SU-DHL-6 (cell line): ENCODE measurements around the gene DNAJB2.
A peak's percentile ranks its signal among the peaks of the same experiment; 100 is the strongest.

Source experiments
- H2AFZ ChIP-seq: fragments of 200-600 bp; sonication (generic); 2 replicates; pipeline ENCODE4 v1.6.1; 2014; ENCODE audit warnings: low read depth, mild to moderate bottlenecking, moderate library complexity, mixed read lengths, antibody characterized with exemption, low read length; ENCODE audit not compliant: severe bottlenecking
- H3F3A ChIP-seq: fragments of 200-600 bp; shearing (Covaris generic); 2 replicates; pipeline ENCODE4 v1.6.0; 2016; ENCODE audit warnings: antibody characterized with exemption, mild to moderate bottlenecking; ENCODE audit not compliant: insufficient read depth
- H3K27ac ChIP-seq: fragments of 200-600 bp; sonication (generic); 2 replicates; pipeline ENCODE4 v1.5.1; 2016; ENCODE audit warnings: low read depth, mild to moderate bottlenecking, low read length, moderate library complexity, mixed read lengths
- H3K27me3 ChIP-seq: fragments of 200-600 bp; sonication (generic), shearing (Covaris generic); 2 replicates; pipeline ENCODE4 v1.6.0; 2014; ENCODE audit warnings: mild to moderate bottlenecking, low read length
- H3K36me3 ChIP-seq: fragments of 200-600 bp; sonication (generic); 2 replicates; pipeline ENCODE4 v1.6.1; 2014; ENCODE audit warnings: mild to moderate bottlenecking, low read length, mixed read lengths
- H3K4me2 ChIP-seq: fragments of 300-600, 200-600 bp; shearing (Covaris generic), sonication (generic); 2 replicates; pipeline ENCODE4 v1.6.0; 2014; ENCODE audit warnings: low read length, low read depth, mild to moderate bottlenecking; ENCODE audit not compliant: poor library complexity, severe bottlenecking
- H3K4me3 ChIP-seq: fragments of 200-600 bp; sonication (generic); 2 replicates; pipeline ENCODE4 v1.5.1; 2014; ENCODE audit warnings: antibody characterized with exemption, low read length, mild to moderate bottlenecking, mixed read lengths; ENCODE audit not compliant: insufficient read depth, poor library complexity, severe bottlenecking
- H3K79me2 ChIP-seq: fragments of 200-600 bp; sonication (generic); 2 replicates; pipeline ENCODE4 v1.6.1; 2014; ENCODE audit warnings: mild to moderate bottlenecking, low read length, moderate library complexity; ENCODE audit not compliant: insufficient read depth
- H3K9ac ChIP-seq: fragments of 200-600 bp; sonication (generic); 2 replicates; pipeline ENCODE4 v1.7.0; 2014; ENCODE audit warnings: mild to moderate bottlenecking, low read length
- H3K9me2 ChIP-seq: fragments of 200-600 bp; sonication (generic); replicated peaks from 2 replicates; pipeline ENCODE4 v1.6.1; 2014; ENCODE audit warnings: low read length; ENCODE audit not compliant: insufficient read depth
- H3K9me3 ChIP-seq: fragments of 200-600 bp; sonication (generic); 2 replicates; pipeline ENCODE4 v1.6.1; 2014; ENCODE audit warnings: low read length, mixed read lengths; ENCODE audit not compliant: insufficient read depth
- H4K20me1 ChIP-seq: fragments of 200-600 bp; sonication (generic); 2 replicates; pipeline ENCODE4 v1.6.1; 2014; ENCODE audit warnings: low read depth, mild to moderate bottlenecking, antibody characterized with exemption, low read length, moderate library complexity, mixed read lengths
- EZH2phosphoT487 ChIP-seq: fragments of 200-600 bp; sonication (generic), shearing (Covaris generic); conservative IDR thresholded peaks from 2 replicates; pipeline ENCODE4 v1.6.1; 2018; ENCODE audit warnings: mild to moderate bottlenecking, antibody characterized with exemption, low read length, moderate library complexity, mixed read lengths
- TF ChIP-seq, protein P1 (sequence below): fragments of 200-600 bp; sonication (generic); IDR thresholded peaks from one replicate; pipeline ENCODE4 v1.5.1; 2017; ENCODE audit warnings: antibody characterized with exemption, mild to moderate bottlenecking, low read length, moderate library complexity; ENCODE audit not compliant: insufficient read depth, poor library complexity, severe bottlenecking

Gene DNAJB2

DNA sequence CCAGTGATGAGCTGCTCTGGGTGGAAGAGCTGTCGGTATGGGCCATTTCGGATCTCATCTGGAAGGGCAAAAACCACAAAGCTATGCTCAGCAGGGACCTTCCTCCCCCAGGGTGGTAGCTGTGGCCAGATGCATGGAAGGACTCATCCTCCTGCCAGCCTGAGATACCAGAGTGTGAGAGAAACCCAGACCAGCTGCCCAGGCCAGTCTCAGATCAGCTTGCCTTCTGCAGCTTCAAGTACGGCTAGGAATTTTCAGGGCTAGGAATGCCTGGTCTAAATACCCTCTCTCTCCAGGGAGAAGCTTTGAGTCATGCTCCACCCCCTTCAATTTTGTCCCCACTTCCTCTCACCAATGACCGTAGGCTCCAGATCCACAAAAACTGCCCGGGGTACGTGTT is 27.5 kb upstream of the DNAJB2 start:
- no peak overlapping the region for H2AFZ ChIP-seq
- peak overlapping the region; percentile 70 for H3K4me2 ChIP-seq
- no peak overlapping the region for H3K27ac ChIP-seq

GRCh38 chr2:219252084-219252483 is 27.1 kb upstream of the DNAJB2 start:
- peak overlapping the region; percentile 70 for H3K4me2 ChIP-seq
- TF ChIP-seq, protein P1, sequence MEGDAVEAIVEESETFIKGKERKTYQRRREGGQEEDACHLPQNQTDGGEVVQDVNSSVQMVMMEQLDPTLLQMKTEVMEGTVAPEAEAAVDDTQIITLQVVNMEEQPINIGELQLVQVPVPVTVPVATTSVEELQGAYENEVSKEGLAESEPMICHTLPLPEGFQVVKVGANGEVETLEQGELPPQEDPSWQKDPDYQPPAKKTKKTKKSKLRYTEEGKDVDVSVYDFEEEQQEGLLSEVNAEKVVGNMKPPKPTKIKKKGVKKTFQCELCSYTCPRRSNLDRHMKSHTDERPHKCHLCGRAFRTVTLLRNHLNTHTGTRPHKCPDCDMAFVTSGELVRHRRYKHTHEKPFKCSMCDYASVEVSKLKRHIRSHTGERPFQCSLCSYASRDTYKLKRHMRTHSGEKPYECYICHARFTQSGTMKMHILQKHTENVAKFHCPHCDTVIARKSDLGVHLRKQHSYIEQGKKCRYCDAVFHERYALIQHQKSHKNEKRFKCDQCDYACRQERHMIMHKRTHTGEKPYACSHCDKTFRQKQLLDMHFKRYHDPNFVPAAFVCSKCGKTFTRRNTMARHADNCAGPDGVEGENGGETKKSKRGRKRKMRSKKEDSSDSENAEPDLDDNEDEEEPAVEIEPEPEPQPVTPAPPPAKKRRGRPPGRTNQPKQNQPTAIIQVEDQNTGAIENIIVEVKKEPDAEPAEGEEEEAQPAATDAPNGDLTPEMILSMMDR: no peak
- no peak for TF ChIP-seq EZH2phosphoT487
- peaks cover 8% of the 10 kb centered on the region for H3F3A ChIP-seq
- H3K79me2 ChIP-seq: peaks cover 20% of the 10 kb centered on the region; the same call in 1 of the 2 replicates
- peak overlapping the region; percentile 63 for H3K4me3 ChIP-seq
- H3K36me3 ChIP-seq: no peaks in the 10 kb centered on the region
- H3K27ac ChIP-seq: peak overlapping the region; percentile 70; the same call in 1 of the 2 replicates
- no peaks in the 10 kb centered on the region for H4K20me1 ChIP-seq
- H3K27me3 ChIP-seq: no peaks in the 10 kb centered on the region
- H3K9me2 ChIP-seq: no peaks in the 10 kb centered on the region
- H3K9ac ChIP-seq: peak overlapping the region; percentile 72
- no peak overlapping the region for H2AFZ ChIP-seq
- H3K9me3 ChIP-seq: no peaks in the 10 kb centered on the region

More for the DNA sequence above, 27.5 kb upstream of the DNAJB2 start:
- Histone ChIP-seq H3K36me3 (no peaks in the 10 kb centered on the region), H3K9ac (no peak overlapping the region), H4K20me1 (no peaks in the 10 kb centered on the region), H3K9me3 (no peaks in the 10 kb centered on the region), H3K27me3 (no peaks in the 10 kb centered on the region), H3F3A (peaks cover 8% of the 10 kb centered on the region), H3K9me2 (no peaks in the 10 kb centered on the region), H3K4me3 (no peak overlapping the region), H3K79me2 (peaks cover 20% of the 10 kb centered on the region; the same call in 1 of the 2 replicates)
- TF ChIP-seq, protein P1: no peak
- no peak for TF ChIP-seq EZH2phosphoT487

DNA sequence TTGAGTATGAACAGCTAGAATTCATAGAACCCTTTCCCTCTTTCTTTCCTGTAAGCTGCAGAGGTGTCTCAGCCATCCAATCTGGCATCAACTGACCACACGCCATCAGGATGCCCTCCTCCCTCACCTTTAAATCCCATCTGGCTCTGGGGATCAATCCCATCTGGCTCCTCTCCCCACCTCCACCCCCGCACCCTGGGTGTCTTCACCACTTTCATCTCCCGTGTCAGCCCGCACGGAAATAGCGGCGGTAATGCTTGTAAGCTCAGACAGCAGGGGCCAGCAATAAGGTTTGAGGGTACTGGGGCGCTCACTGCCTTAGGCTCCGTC is 26.6 kb upstream of the DNAJB2 start:
- peaks cover 20% of the 10 kb centered on the region; the same call in 1 of the 2 replicates for H3K79me2 ChIP-seq
- H3K4me3 ChIP-seq: peak overlapping the region; percentile 63
- H3K9me3 ChIP-seq: no peaks in the 10 kb centered on the region
- no peak for TF ChIP-seq EZH2phosphoT487
- TF ChIP-seq, protein P1: no peak
- H3K9ac ChIP-seq: peak overlapping the region; percentile 72
- H3K27me3 ChIP-seq: no peaks in the 10 kb centered on the region
- no peaks in the 10 kb centered on the region for H3K36me3 ChIP-seq
- no peak overlapping the region for H2AFZ ChIP-seq
- no peaks in the 10 kb centered on the region for H4K20me1 ChIP-seq
- H3K4me2 ChIP-seq: peak overlapping the region; percentile 70
- no peaks in the 10 kb centered on the region for H3K9me2 ChIP-seq
- peak overlapping the region; percentile 70 for H3K27ac ChIP-seq
- H3F3A ChIP-seq: peaks cover 8% of the 10 kb centered on the region
